ENCODE measurements around the gene SETBP1. TPM values are rescaled to one million over a fixed set of nuclear protein-coding genes. Genes with fewer than 3 reads are reported as not detected.

The SETBP1 gene
- total and polyA plus RNA-seq, 9 of the 15 experiments (the other 6 are each of a cell fraction or from before 2014, with no cell fraction given): under 0.01 to 0.13 (median 0.04) TPM

- TF ChIP-seq HOMEZ (CRISPR knock-in tag; IDR thresholded peaks at IDR 0.05) (no peak), DEAF1 (CRISPR knock-in tag; IDR thresholded peaks at IDR 0.05) (no peak), SFPQ (IDR thresholded peaks at IDR 0.05; ENCODE audit: low read depth, low read length) (no peak), CEBPB (tag; IDR thresholded peaks at IDR 0.05) (no peak), CBX3 (IDR thresholded peaks at IDR 0.05; ENCODE audit: borderline replicate concordance in 1 of 2, low read length in 2 of 2) (peak in 1 of 2 experiments; percentile 68; a peak in 1 of 3 replicates), NRF1 (conservative IDR thresholded peaks at IDR 0.05 in 1 of 2, IDR thresholded peaks at IDR 0.05 in 1 of 2) (no peak), MNT (conservative IDR thresholded peaks at IDR 0.05) (no peak), RBM14 (IDR thresholded peaks at IDR 0.05; ENCODE audit: borderline replicate concordance, insufficient read depth, low read depth, low read length) (no peak), ETS1 (conservative IDR thresholded peaks at IDR 0.05; ENCODE audit: control insufficient read depth, low read depth, low read length) (no peak), NFIC (IDR thresholded peaks at IDR 0.05) (peak; percentile 61), CHD2 (IDR thresholded peaks at IDR 0.05; ENCODE audit: low read depth, low read length) (no peak), ZNF696 (CRISPR knock-in tag; conservative IDR thresholded peaks at IDR 0.05) (no peak), CTBP1 (IDR thresholded peaks at IDR 0.05; ENCODE audit: borderline replicate concordance) (no peak), TAL1 (IDR thresholded peaks at IDR 0.05) (peak; percentile 89), SMARCC2 (IDR thresholded peaks at IDR 0.05; ENCODE audit: low read depth) (peak; percentile 89), SMARCA5 (IDR thresholded peaks at IDR 0.05) (no peak), PHB (CRISPR knock-in tag; IDR thresholded peaks at IDR 0.05) (no peak), TRIM25 (IDR thresholded peaks at IDR 0.05; ENCODE audit: borderline replicate concordance) (no peak), EP300 (IDR thresholded peaks at IDR 0.05; ENCODE audit: low read length) (peak; percentile 91), LEF1 (IDR thresholded peaks at IDR 0.05) (peak; percentile 76; the same call in 1 of the 2 replicates)
Measured at GRCh38 chr18:45059695-45060094, 379.0 kb downstream of the SETBP1 start (continued).
